Body of pancreas (tissue), 4 donors: Measurements from ENCODE around the gene FOSB. TPM values are rescaled to one million over a fixed set of nuclear protein-coding genes. Genes with fewer than 3 reads are reported as not detected.
"Not testable (repeated sequence)": the region's sequence is repeated elsewhere in the genome, so short reads cannot be mapped to it uniquely, and the experiment has no call there.

ENCODE experiments used
- ATAC-seq: fragments of 150-250 bp; one replicate; pipeline ENCODE4 v1.9.1; 2016
- DNase-seq, 4 donors: peaks; one replicate each; pipeline ENCODE4 v3.0.0-alpha.2; 2019
- H3K27ac ChIP-seq, 4 donors: fragments of 200-600 bp; sonication (generic); 1 replicate in 3 of 4; 2 replicates in 1 of 4; pipeline versions ENCODE4 v1.5.1 to v1.6.1; 2016 to 2019; ENCODE audit warnings: mild to moderate bottlenecking in 1 of 4, mixed read lengths in 1 of 4, moderate library complexity in 1 of 4
- H3K27me3 ChIP-seq, 2 donors: fragments of 200-600 bp; sonication (generic); one replicate each; pipeline ENCODE4 v1.6.0; 2016; ENCODE audit warnings: mild to moderate bottlenecking in 1 of 2
- H3K36me3 ChIP-seq, 2 donors: fragments of 200-600 bp; sonication (generic); replicated peaks in 1 of 2; 2 replicates each; pipeline ENCODE4 v1.5.1; 2016; ENCODE audit warnings: low read depth in 2 of 2; ENCODE audit not compliant: insufficient read depth in 1 of 2
- H3K4me1 ChIP-seq: fragments of 200-600 bp; sonication (generic); one replicate; pipeline ENCODE4 v1.6.0; 2016
- H3K4me3 ChIP-seq, 2 donors: fragments of 200-600 bp; sonication (generic); 1 replicate in 1 of 2; 2 replicates in 1 of 2; pipeline ENCODE4 v1.5.1; 2016 to 2019
- H3K9me3 ChIP-seq, 3 donors: fragments of 200-600 bp; sonication (generic); 1 replicate in 2 of 3; 2 replicates in 1 of 3; pipeline ENCODE4 v1.5.1; 2016
- POLR2A ChIP-seq, 3 donors: fragments of 450-650 bp; IDR thresholded peaks; one replicate each; pipeline ENCODE4 v1.6.1; 2016; ENCODE audit warnings: antibody characterized with exemption in 3 of 3, mild to moderate bottlenecking in 2 of 3
- WGBS, 2 donors: methylation state at CpG; one replicate each; pipeline ENCODE4 v1.1.5; 2017; 5-methylcytosine and 5-hydroxymethylcytosine counted together
- intact Hi-C: fragments of 100-400 bp; cut with DNase I; formaldehyde crosslinking; loops from one replicate; pipeline ENCODE4 v1.15.1; 2023
- total RNA-seq, 2 donors: library from RNA; depleted of rRNA; stranded (reverse); fragments of >200 nt; gene quantifications; one replicate each; pipeline ENCODE4 v1.1.0, GENCODE V29; 2016
- TF ChIP-seq, protein P1 (sequence below), 7 experiments: fragments of 450-650 bp in 4 of 7; fragments of 200-600 bp in 3 of 7; sonication (generic) in 3 of 7; IDR thresholded peaks; one replicate each; pipeline ENCODE4 v1.5.1; 2016 to 2019; ENCODE audit warnings: antibody characterized with exemption in 7 of 7

The FOSB gene
- total RNA-seq, 2 donors from 2014 or later: 4.2 to 84.7 TPM

DNA sequence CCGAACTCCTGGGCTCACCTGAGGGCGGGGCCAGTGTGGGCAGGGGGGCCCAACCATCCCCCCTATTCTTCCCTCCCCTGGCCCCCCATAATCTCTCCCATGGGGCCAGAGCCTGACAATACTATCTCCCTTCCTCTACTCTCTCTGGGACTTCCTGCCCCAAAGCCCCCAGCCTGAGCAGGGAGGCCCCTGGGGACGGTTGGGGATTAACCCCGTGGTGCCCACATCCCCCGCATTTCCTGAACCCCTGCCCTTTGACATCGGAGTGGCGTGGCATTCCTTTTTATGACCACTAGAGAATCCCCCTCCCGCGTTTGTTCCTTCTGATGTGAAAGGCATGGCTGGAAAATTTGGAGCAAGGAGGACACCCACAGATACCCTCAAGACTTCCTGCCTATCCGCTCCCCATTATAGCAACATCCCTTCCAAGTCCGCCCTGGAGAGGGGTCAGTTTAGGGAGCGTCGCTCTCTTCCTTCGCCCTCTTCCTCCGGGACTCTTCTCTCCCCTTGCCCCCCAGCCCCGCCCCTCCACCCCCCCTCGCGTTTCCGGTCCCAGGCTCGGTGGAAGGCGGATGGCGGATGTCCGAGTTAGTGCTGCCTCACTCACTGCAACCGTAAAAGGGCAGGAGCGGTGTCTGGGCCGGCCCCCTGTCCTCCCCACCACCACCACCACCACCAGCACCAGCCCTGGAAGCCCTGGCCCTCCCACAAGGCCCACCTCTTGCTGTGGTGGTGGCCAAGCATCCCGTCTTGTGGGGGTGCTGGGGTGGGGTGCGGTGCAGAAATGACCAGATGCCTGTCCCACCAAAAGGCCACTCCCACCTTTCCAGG lies 41.3 kb downstream of the FOSB start:
- Histone ChIP-seq H3K4me3 (peak overlapping the region; percentile 60 to 97), H3K27ac (peak overlapping the region; percentile 90 to 99 (median 94)), H3K27me3 (no peaks in the 10 kb centered on the region), H3K36me3 (no peaks in the 10 kb centered on the region), H3K4me1 (peaks cover 31% of the 10 kb centered on the region), H3K9me3 (no peaks in the 10 kb centered on the region)
- intact Hi-C loops: no loop called here
- TF ChIP-seq, protein P1, sequence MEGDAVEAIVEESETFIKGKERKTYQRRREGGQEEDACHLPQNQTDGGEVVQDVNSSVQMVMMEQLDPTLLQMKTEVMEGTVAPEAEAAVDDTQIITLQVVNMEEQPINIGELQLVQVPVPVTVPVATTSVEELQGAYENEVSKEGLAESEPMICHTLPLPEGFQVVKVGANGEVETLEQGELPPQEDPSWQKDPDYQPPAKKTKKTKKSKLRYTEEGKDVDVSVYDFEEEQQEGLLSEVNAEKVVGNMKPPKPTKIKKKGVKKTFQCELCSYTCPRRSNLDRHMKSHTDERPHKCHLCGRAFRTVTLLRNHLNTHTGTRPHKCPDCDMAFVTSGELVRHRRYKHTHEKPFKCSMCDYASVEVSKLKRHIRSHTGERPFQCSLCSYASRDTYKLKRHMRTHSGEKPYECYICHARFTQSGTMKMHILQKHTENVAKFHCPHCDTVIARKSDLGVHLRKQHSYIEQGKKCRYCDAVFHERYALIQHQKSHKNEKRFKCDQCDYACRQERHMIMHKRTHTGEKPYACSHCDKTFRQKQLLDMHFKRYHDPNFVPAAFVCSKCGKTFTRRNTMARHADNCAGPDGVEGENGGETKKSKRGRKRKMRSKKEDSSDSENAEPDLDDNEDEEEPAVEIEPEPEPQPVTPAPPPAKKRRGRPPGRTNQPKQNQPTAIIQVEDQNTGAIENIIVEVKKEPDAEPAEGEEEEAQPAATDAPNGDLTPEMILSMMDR (IDR thresholded peaks at IDR 0.05): no peak
- peak in 2 of 3 donors; percentile 16 to 31 for TF ChIP-seq POLR2A (IDR thresholded peaks at IDR 0.05)
- DNase-seq (peak; percentile 53 to 72 (median 66)), ATAC-seq (peak; percentile 5)
- 1 to 2% methylated on average over 17 to 27 of the region's 28 CpGs for WGBS, 2 donors

DNA sequence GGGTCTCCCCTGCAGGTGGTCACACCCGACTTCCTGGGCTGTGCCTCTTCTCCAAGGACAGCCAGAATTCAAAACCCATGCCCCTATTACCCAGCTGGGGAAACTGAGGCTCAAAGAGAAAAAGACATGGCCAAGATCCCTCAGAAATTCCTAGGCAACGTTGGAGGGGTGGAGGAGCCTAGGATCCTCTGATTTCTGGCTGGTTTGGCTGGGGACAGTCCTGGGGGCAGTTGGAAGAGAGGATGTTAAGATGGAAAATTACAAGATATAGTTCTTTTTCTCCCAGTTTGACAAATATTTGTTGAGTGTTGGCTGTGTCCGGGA lies 41.9 kb downstream of the FOSB start:
- H3K27ac ChIP-seq: peak overlapping the region; percentile 90 to 99 (median 94)
- DNase-seq: no peak
- H3K27me3 ChIP-seq: no peaks in the 10 kb centered on the region
- no peak overlapping the region for H3K4me3 ChIP-seq
- no peak for ATAC-seq
- intact Hi-C loops: loop anchor here (10.0 kb wide), 1 partner anchor 65 kb away; no protein-coding TSS in a partner anchor
- H3K36me3 ChIP-seq: no peaks in the 10 kb centered on the region
- H3K9me3 ChIP-seq: no peaks in the 10 kb centered on the region
- peaks cover 37% of the 10 kb centered on the region for H3K4me1 ChIP-seq
- TF ChIP-seq, protein P1 (IDR thresholded peaks at IDR 0.05): no peak
- TF ChIP-seq POLR2A (IDR thresholded peaks at IDR 0.05): no peak
- WGBS, 2 donors: 0 to 14% methylated on average over 3 of the region's 3 CpGs

DNA sequence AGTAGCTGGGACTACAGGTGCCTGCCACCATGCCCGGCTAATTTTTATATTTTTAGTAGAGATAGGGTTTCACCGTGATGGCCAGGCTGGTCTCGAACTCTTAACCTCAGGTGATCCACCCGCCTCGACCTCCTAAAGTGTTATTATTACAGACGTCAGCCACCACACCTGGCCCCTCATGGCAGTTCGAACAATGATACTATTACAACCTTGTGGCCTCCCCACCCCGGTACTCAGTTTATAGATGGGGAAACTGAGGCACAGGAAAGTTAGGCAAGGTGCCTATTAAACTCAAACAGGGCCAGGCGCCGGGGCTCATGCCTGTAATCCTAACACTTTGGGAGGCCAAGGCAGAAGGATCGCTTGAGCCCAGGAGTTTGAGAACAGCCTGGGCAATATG lies 42.6 kb downstream of the FOSB start:
- H3K4me1 ChIP-seq: peaks cover 42% of the 10 kb centered on the region
- H3K36me3 ChIP-seq, H3K27me3 ChIP-seq, DNase-seq, H3K9me3 ChIP-seq, ATAC-seq, H3K4me3 ChIP-seq, H3K27ac ChIP-seq: not testable (repeated sequence)
- WGBS, 2 donors: 85 to 91% methylated on average over 11 of the region's 11 CpGs
- intact Hi-C loops: loop anchor here (10.0 kb wide), 1 partner anchor 64 kb away; no protein-coding TSS in a partner anchor

DNA sequence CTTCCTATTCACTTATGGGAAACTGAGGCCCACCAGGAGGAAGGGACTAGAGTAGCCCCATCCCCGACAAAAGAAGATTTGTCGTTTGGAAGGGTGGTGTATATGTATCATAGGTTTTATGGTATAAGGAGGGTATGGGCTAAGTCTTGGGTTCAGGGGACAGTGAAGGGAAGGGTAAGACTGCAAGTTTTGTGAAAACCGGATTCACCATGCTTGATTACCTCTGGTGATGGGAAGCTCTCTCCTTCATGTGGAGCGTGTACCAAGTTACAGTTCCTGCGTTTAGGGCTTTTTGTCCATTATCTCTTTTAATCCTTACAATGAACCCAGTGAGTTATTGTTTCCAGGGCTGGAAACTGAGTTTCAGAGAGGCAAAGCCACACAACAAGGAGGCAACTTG lies 43.3 kb downstream of the FOSB start:
- Histone ChIP-seq H3K4me3 (no peak overlapping the region), H3K27ac (no peak overlapping the region), H3K4me1 (peaks cover 40% of the 10 kb centered on the region), H3K27me3 (no peaks in the 10 kb centered on the region), H3K36me3 (no peaks in the 10 kb centered on the region), H3K9me3 (no peaks in the 10 kb centered on the region)
- intact Hi-C loops: loop anchor here (10.0 kb wide), 1 partner anchor 64 kb away; no protein-coding TSS in a partner anchor
- ATAC-seq (no peak), DNase-seq (no peak)
- WGBS, 2 donors: 90% methylated on average over 5 of the region's 5 CpGs
- TF ChIP-seq POLR2A (IDR thresholded peaks at IDR 0.05): no peak
- TF ChIP-seq, protein P1 (IDR thresholded peaks at IDR 0.05): no peak

DNA sequence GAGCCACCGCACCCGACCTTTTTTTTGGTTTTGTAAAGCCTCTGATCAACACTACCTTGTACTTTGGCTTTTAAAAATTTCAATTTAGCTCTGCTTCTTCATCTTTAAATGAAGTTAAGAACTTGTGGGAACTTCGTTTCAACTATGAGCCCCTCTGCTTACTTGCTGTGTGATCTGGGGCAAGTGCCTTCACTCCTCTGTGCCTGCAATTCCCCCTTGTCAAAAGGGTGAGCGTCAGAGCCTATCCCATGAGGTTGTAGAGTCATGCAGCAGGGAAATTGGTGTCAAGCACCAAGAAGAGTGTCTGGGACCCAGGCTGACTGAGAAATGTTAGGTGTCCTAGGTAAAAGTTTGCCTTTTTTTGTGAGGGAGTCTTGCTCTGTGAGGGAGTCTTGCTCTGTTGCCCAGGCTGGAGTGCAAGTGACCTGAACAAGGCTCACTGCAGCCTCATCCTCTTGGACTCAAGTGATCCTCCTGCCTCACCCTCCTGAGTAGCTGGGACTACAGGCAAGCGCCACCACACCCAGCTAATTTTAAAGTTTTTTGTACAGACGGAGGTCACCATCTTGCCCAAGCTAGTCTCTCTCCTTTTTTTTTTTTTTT lies 45.2 kb downstream of the FOSB start:
- DNase-seq (no peak), ATAC-seq (no peak)
- Histone ChIP-seq H3K27me3 (no peaks in the 10 kb centered on the region), H3K4me3 (no peak overlapping the region), H3K27ac (no peak overlapping the region), H3K4me1 (peaks cover 37% of the 10 kb centered on the region), H3K9me3 (no peaks in the 10 kb centered on the region), H3K36me3 (peaks cover 0 to 2% of the 10 kb centered on the region in 2 donors)
- intact Hi-C loops: loop anchor here (10.0 kb wide), 1 partner anchor 62 kb away; no protein-coding TSS in a partner anchor
- no peak for TF ChIP-seq POLR2A (IDR thresholded peaks at IDR 0.05)
- TF ChIP-seq, protein P1 (IDR thresholded peaks at IDR 0.05): no peak
- WGBS, 2 donors: 88 to 89% methylated on average over 6 of the region's 6 CpGs
